ENCODE results near the gene TUBB4B.

TUBB4B gene

DNA sequence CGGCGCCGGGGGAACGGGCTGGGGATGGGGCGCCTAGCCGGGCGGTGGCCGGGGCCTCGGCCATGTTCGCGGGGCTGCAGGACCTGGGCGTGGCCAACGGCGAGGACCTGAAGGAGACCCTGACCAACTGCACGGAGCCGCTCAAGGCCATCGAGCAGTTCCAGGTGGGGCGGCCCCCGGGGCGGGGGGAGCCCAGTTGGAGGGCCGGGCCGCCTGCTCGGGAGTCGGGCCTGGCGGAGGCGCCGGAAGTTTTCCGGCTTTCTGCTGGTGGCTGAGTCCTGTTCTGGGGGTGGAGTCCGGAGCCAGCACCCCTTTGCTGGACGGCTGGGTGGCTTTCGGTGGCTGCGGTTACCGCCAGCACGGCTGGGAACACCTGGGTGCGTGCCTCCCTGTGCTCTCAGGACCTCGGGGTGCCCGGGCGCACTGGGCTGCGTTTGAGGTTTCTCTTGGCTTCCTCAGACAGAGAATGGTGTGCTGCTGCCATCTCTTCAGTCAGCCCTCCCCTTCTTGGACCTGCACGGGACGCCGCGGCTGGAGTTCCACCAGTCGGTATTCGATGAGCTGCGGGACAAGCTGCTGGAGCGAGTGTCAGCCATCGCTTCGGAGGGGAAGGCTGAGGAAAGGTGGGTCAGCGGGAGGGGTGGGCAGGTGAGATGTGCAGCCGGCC lies 14.5 kb downstream of the TUBB4B start (continued):
- no peak for TF ChIP-seq ZNF473 (tag by site-specific recombination; IDR thresholded peaks at IDR 0.05)
- TF ChIP-seq ZNF404 (tag by site-specific recombination; IDR thresholded peaks at IDR 0.05) = no peak
- no peak for TF ChIP-seq ZNF629 (tag by site-specific recombination; IDR thresholded peaks at IDR 0.05)
- peak; percentile 38; the same call in 1 of the 2 replicates for TF ChIP-seq ZBTB17 (tag by site-specific recombination; IDR thresholded peaks at IDR 0.05)
- TF ChIP-seq ZNF133 (tag by site-specific recombination; IDR thresholded peaks at IDR 0.05) = no peak
- TF ChIP-seq WT1 (tag by site-specific recombination; IDR thresholded peaks at IDR 0.05) = 0 out of 2 replicates have a peak, but pooled peaks have one; percentile 19
- TF ChIP-seq ZNF624 (tag by site-specific recombination; IDR thresholded peaks at IDR 0.05) = no peak
- TF ChIP-seq ZNF423 (tag by site-specific recombination; IDR thresholded peaks at IDR 0.05) = peak; percentile 55
- TF ChIP-seq TCF7L2 (IDR thresholded peaks at IDR 0.05; ENCODE audit: borderline replicate concordance, low read depth, low read length) = no peak
- TF ChIP-seq, protein P1, sequence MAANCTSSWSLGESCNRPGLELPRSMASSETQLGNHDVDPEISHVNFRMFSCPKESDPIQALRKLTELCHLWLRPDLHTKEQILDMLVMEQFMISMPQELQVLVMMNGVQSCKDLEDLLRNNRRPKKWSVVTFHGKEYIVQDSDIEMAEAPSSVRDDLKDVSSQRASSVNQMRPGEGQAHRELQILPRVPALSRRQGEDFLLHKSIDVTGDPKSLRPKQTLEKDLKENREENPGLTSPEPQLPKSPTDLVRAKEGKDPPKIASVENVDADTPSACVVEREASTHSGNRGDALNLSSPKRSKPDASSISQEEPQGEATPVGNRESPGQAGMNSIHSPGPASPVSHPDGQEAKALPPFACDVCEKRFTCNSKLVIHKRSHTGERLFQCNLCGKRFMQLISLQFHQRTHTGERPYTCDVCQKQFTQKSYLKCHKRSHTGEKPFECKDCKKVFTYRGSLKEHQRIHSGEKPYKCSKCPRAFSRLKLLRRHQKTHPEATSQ (tag by site-specific recombination; IDR thresholded peaks at IDR 0.05) = no peak
- no peak for TF ChIP-seq ZNF239 (tag by site-specific recombination; IDR thresholded peaks at IDR 0.05)
- no peak for TF ChIP-seq GLI4 (tag by site-specific recombination; IDR thresholded peaks at IDR 0.05)
- no peak for TF ChIP-seq ZNF26 (tag by site-specific recombination; IDR thresholded peaks at IDR 0.05)
- TF ChIP-seq SP3 (tag by site-specific recombination; IDR thresholded peaks at IDR 0.05) = peak; percentile 25
- TF ChIP-seq ZNF785 (tag by site-specific recombination; IDR thresholded peaks at IDR 0.05) = no peak
- 0 out of 2 replicates have a peak, but pooled peaks have one; percentile 30 for TF ChIP-seq ZNF341 (tag by site-specific recombination; IDR thresholded peaks at IDR 0.05; ENCODE audit: low read depth)
- TF ChIP-seq, protein P2, sequence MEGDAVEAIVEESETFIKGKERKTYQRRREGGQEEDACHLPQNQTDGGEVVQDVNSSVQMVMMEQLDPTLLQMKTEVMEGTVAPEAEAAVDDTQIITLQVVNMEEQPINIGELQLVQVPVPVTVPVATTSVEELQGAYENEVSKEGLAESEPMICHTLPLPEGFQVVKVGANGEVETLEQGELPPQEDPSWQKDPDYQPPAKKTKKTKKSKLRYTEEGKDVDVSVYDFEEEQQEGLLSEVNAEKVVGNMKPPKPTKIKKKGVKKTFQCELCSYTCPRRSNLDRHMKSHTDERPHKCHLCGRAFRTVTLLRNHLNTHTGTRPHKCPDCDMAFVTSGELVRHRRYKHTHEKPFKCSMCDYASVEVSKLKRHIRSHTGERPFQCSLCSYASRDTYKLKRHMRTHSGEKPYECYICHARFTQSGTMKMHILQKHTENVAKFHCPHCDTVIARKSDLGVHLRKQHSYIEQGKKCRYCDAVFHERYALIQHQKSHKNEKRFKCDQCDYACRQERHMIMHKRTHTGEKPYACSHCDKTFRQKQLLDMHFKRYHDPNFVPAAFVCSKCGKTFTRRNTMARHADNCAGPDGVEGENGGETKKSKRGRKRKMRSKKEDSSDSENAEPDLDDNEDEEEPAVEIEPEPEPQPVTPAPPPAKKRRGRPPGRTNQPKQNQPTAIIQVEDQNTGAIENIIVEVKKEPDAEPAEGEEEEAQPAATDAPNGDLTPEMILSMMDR (tag by site-specific recombination; IDR thresholded peaks at IDR 0.05) = no peak
- TF ChIP-seq ZNF548 (tag by site-specific recombination; IDR thresholded peaks at IDR 0.05) = no peak
- TF ChIP-seq, protein P3, sequence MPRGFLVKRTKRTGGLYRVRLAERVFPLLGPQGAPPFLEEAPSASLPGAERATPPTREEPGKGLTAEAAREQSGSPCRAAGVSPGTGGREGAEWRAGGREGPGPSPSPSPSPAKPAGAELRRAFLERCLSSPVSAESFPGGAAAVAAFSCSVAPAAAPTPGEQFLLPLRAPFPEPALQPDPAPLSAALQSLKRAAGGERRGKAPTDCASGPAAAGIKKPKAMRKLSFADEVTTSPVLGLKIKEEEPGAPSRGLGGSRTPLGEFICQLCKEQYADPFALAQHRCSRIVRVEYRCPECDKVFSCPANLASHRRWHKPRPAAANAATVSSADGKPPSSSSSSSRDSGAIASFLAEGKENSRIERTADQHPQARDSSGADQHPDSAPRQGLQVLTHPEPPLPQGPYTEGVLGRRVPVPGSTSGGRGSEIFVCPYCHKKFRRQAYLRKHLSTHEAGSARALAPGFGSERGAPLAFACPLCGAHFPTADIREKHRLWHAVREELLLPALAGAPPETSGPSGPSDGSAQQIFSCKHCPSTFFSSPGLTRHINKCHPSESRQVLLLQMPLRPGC (tag by site-specific recombination; IDR thresholded peaks at IDR 0.05) = no peak
- TF ChIP-seq PATZ1 (tag by site-specific recombination; IDR thresholded peaks at IDR 0.05) = peak; percentile 19
- no peak for TF ChIP-seq ZFP69B (tag by site-specific recombination; IDR thresholded peaks at IDR 0.05)
- TF ChIP-seq, protein P4, sequence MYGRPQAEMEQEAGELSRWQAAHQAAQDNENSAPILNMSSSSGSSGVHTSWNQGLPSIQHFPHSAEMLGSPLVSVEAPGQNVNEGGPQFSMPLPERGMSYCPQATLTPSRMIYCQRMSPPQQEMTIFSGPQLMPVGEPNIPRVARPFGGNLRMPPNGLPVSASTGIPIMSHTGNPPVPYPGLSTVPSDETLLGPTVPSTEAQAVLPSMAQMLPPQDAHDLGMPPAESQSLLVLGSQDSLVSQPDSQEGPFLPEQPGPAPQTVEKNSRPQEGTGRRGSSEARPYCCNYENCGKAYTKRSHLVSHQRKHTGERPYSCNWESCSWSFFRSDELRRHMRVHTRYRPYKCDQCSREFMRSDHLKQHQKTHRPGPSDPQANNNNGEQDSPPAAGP (tag by site-specific recombination; IDR thresholded peaks at IDR 0.05) = no peak
- no peak for TF ChIP-seq ZNF660 (tag by site-specific recombination; IDR thresholded peaks at IDR 0.05)
- TF ChIP-seq GLIS1 (tag by site-specific recombination; IDR thresholded peaks at IDR 0.05) = peak; percentile 39; the same call in 1 of the 2 replicates
- no peak for TF ChIP-seq ZNF266 (tag by site-specific recombination; IDR thresholded peaks at IDR 0.05; ENCODE audit: low read depth)
- peak; percentile 59; the same call in 1 of the 2 replicates for TF ChIP-seq KLF7 (tag by site-specific recombination; IDR thresholded peaks at IDR 0.05; ENCODE audit: borderline replicate concordance)
- TF ChIP-seq ZNF747 (tag by site-specific recombination; IDR thresholded peaks at IDR 0.05) = no peak
- TF ChIP-seq BCL11A (tag by site-specific recombination; IDR thresholded peaks at IDR 0.05; ENCODE audit: low read depth) = no peak
- TF ChIP-seq, protein P5, sequence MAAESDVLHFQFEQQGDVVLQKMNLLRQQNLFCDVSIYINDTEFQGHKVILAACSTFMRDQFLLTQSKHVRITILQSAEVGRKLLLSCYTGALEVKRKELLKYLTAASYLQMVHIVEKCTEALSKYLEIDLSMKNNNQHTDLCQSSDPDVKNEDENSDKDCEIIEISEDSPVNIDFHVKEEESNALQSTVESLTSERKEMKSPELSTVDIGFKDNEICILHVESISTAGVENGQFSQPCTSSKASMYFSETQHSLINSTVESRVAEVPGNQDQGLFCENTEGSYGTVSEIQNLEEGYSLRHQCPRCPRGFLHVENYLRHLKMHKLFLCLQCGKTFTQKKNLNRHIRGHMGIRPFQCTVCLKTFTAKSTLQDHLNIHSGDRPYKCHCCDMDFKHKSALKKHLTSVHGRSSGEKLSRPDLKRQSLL (tag by site-specific recombination; IDR thresholded peaks at IDR 0.05) = no peak
- TF ChIP-seq ZNF600 (tag by site-specific recombination; IDR thresholded peaks at IDR 0.05) = peak; percentile 56; the same call in 1 of the 2 replicates

Measured in HEK293 (cell line).